Hepatocyte (in vitro differentiated cells): Measurements from ENCODE around the gene CMTM5. TPM values are rescaled to one million over a fixed set of nuclear protein-coding genes. Genes with fewer than 3 reads are reported as not detected.

Experiments used
- DNase-seq: peaks from one replicate; pipeline ENCODE4 v3.0.0-alpha.2; 2016; ENCODE audit warnings: low spot score
- H2AFZ ChIP-seq: fragments of 200-600 bp; sonication (generic); 2 replicates; pipeline ENCODE4 v1.6.0; 2016; ENCODE audit warnings: antibody characterized with exemption, mild to moderate bottlenecking
- H3K27ac ChIP-seq: fragments of 200-600 bp; sonication (generic); 2 replicates; pipeline ENCODE4 v1.5.1; 2016; ENCODE audit warnings: mild to moderate bottlenecking
- H3K27me3 ChIP-seq: fragments of 200-600 bp; sonication (generic); 2 replicates; pipeline ENCODE4 v1.6.1; 2016
- H3K36me3 ChIP-seq: fragments of 200-600 bp; sonication (generic); replicated peaks from 2 replicates; pipeline ENCODE4 v1.5.1; 2016; ENCODE audit warnings: low read depth; ENCODE audit not compliant: insufficient read depth
- H3K4me1 ChIP-seq: fragments of 200-600 bp; sonication (generic); 2 replicates; pipeline ENCODE4 v1.5.1; 2016; ENCODE audit warnings: mild to moderate bottlenecking, moderate library complexity; ENCODE audit not compliant: insufficient read depth
- H3K4me2 ChIP-seq: fragments of 200-600 bp; sonication (generic); 2 replicates; pipeline ENCODE4 v1.6.0; 2016
- H3K4me3 ChIP-seq: fragments of 200-600 bp; sonication (generic); 2 replicates; pipeline ENCODE4 v1.5.1; 2016; ENCODE audit warnings: mild to moderate bottlenecking
- H3K79me2 ChIP-seq: fragments of 200-600 bp; sonication (generic); 2 replicates; pipeline ENCODE4 v1.6.0; 2017; ENCODE audit warnings: mild to moderate bottlenecking
- H3K9me2 ChIP-seq: fragments of 200-600 bp; sonication (generic); replicated peaks from 2 replicates; pipeline ENCODE4 v1.6.0; 2017; ENCODE audit warnings: mild to moderate bottlenecking; ENCODE audit not compliant: insufficient read depth
- H3K9me3 ChIP-seq: fragments of 200-600 bp; sonication (generic); 2 replicates; pipeline ENCODE4 v1.5.1; 2016; ENCODE audit warnings: low read depth, mild to moderate bottlenecking
- H4K20me1 ChIP-seq: fragments of 200-600 bp; sonication (generic); 2 replicates; pipeline ENCODE4 v1.6.0; 2016; ENCODE audit warnings: mild to moderate bottlenecking; ENCODE audit not compliant: insufficient read depth, poor library complexity, severe bottlenecking
- CTCF ChIP-seq: fragments of 200-600 bp; sonication (generic); IDR thresholded peaks from 2 replicates; pipeline ENCODE4 v1.5.1; 2016; ENCODE audit warnings: antibody characterized with exemption, mild to moderate bottlenecking; ENCODE audit not compliant: poor library complexity
- EZH2 ChIP-seq: fragments of 200-600 bp; sonication (generic); IDR thresholded peaks from 2 replicates; pipeline ENCODE4 v1.6.1; 2016; ENCODE audit warnings: antibody characterized with exemption, mild to moderate bottlenecking, borderline replicate concordance
- EZH2phosphoT487 ChIP-seq: fragments of 200-600 bp; sonication (generic); IDR thresholded peaks from one replicate; pipeline ENCODE4 v1.6.1; 2018; ENCODE audit warnings: antibody characterized with exemption, mild to moderate bottlenecking, low read depth, moderate library complexity; ENCODE audit not compliant: unreplicated experiment, severe bottlenecking
- WGBS: methylation state at CpG from one replicate; pipeline ENCODE4 v1.1.6; 2016; ENCODE audit warnings: low lambda C conversion rate; ENCODE audit errors: missing lambda C conversion rate; 5-methylcytosine and 5-hydroxymethylcytosine counted together
- polyA plus RNA-seq: library from polyadenylated mRNA; unstranded; fragments of >200 nt; fragmentation: Nextera tagmentation; extraction: Ambion mirVana; gene quantifications from 2 replicates; pipeline ENCODE4 v1.2.1, GENCODE V29; 2016
- total RNA-seq: library from RNA; depleted of rRNA; stranded (reverse); fragments of >200 nt; gene quantifications from 2 replicates; pipeline ENCODE4 v1.2.3, GENCODE V29; 2014

Gene CMTM5
- total and polyA plus RNA-seq, 2 experiments from 2014 or later, result 0.28 TPM; not detected in 1

GRCh38 chr14:23403908-23404307 lies 27.1 kb downstream of the CMTM5 start:
- 79% methylated on average over 4 of the region's 4 CpGs for WGBS
- no peaks in the 10 kb centered on the region for H3K9me3 ChIP-seq
- H3K36me3 ChIP-seq, result no peaks in the 10 kb centered on the region
- no peak for DNase-seq
- no peaks in the 10 kb centered on the region for H4K20me1 ChIP-seq
- H3K27ac ChIP-seq, result no peak overlapping the region
- H3K4me1 ChIP-seq, result no peaks in the 10 kb centered on the region
- no peak overlapping the region for H3K4me2 ChIP-seq
- H3K4me3 ChIP-seq, result no peak overlapping the region
- no peaks in the 10 kb centered on the region for H3K9me2 ChIP-seq
- H3K79me2 ChIP-seq, result no peaks in the 10 kb centered on the region
- no peak overlapping the region for H2AFZ ChIP-seq
- no peak for TF ChIP-seq EZH2phosphoT487
- no peak for TF ChIP-seq EZH2
- TF ChIP-seq CTCF, result no peak
- no peaks in the 10 kb centered on the region for H3K27me3 ChIP-seq

DNA sequence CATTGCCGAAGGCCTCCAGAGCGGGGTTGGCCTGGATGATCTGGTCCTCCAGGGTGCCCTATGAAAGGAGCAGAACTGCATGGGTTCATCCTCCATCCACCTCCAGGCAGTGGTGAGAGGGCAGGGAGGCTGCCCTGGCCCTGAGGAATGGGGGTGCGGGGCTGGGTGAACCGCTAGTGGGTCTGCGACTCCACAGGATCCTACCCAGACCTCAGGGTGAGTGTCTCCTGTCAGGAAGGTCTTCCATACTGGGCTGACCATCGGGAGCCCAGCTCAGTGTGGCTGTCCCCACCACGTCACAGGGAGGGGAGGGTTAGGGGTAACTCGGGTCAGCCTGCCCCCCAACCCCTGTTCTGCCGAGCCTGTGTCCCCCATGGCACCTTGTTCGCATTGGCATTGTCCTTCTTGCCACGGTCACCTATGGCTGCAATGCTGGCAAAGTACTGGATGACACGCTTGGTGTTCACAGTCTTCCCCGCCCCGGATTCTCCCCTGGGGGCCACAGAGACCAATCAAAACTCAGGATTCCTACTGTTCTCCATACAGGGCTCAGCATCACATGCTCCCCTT lies 27.6 kb downstream of the CMTM5 start:
- TF ChIP-seq EZH2phosphoT487 (no peak), CTCF (no peak), EZH2 (no peak)
- Histone ChIP-seq H3K9me2 (no peaks in the 10 kb centered on the region), H3K4me3 (no peak overlapping the region), H2AFZ (no peak overlapping the region), H4K20me1 (no peaks in the 10 kb centered on the region), H3K27me3 (no peaks in the 10 kb centered on the region), H3K4me1 (no peaks in the 10 kb centered on the region), H3K4me2 (no peak overlapping the region), H3K27ac (no peak overlapping the region), H3K79me2 (no peaks in the 10 kb centered on the region), H3K36me3 (no peaks in the 10 kb centered on the region), H3K9me3 (no peaks in the 10 kb centered on the region)
- DNase-seq, result no peak
- WGBS, result 86% methylated on average over 14 of the region's 14 CpGs

GRCh38 chr14:23405096-23405495 lies 28.2 kb downstream of the CMTM5 start:
- TF ChIP-seq CTCF (no peak), EZH2phosphoT487 (no peak), EZH2 (no peak)
- Histone ChIP-seq H3K9me2 (no peaks in the 10 kb centered on the region), H3K79me2 (no peaks in the 10 kb centered on the region), H3K4me1 (no peaks in the 10 kb centered on the region), H4K20me1 (no peaks in the 10 kb centered on the region), H3K36me3 (no peaks in the 10 kb centered on the region), H3K27me3 (no peaks in the 10 kb centered on the region), H3K4me2 (no peak overlapping the region), H3K27ac (no peak overlapping the region), H2AFZ (no peak overlapping the region), H3K4me3 (no peak overlapping the region), H3K9me3 (no peaks in the 10 kb centered on the region)
- WGBS, result 80% methylated on average over 10 of the region's 10 CpGs
- no peak for DNase-seq
